SH-SY5Y (cell line): ENCODE data around the gene VPS13D.

Experiments used
- GATA2 ChIP-seq: IDR thresholded peaks from 2 replicates; pipeline ENCODE4 v1.6.1; 2011; ENCODE audit warnings: mild to moderate bottlenecking, low read depth, low read length
- GATA3 ChIP-seq: IDR thresholded peaks from 2 replicates; pipeline ENCODE4 v1.6.1; 2011; ENCODE audit warnings: low read depth, mild to moderate bottlenecking, low read length, moderate library complexity

- TF ChIP-seq GATA2 = no peak
- TF ChIP-seq GATA3 = no peak
These were observed 25.7 kb upstream of the VPS13D start for GRCh38 chr1:12204140-12204539.
